Choroid plexus epithelial cell (primary cell): Measurements from ENCODE around the gene NUMA1.

ENCODE experiments used
- DNase-seq: peaks from one replicate; pipeline ENCODE4 v3.0.0-alpha.2; 2010; ENCODE audit warnings: low read depth
- H3K4me3 ChIP-seq: 2 replicates; pipeline ENCODE4 v1.5.1; 2011; ENCODE audit warnings: low read depth, mild to moderate bottlenecking, control low read depth, low read length, moderate library complexity
- TF ChIP-seq, protein P1 (sequence below): conservative IDR thresholded peaks from 2 replicates; pipeline ENCODE4 v1.5.1; 2011; ENCODE audit warnings: low read depth, mild to moderate bottlenecking, control low read depth, inconsistent platforms, low read length, moderate library complexity

Gene NUMA1

DNA sequence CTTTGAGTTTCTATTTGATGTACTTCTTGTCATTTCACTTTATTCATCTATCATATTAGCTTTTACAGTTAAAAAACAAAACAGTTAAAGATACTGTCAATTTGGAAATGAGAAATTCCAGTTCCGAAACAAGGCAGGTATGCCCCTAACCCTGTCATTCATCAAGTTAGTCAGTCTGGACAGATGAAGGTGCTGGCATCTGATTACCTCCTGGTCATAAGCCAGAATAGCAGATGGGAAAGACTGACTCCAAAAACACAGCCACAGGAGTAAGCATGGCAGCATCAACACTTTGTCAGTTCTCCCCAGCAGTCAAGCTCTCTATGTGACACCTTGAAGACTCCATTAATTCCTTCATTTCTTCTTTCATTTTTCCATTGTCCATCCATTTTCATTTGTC is 4.6 kb upstream of the NUMA1 start:
- no peak overlapping the region for H3K4me3 ChIP-seq
- TF ChIP-seq, protein P1, sequence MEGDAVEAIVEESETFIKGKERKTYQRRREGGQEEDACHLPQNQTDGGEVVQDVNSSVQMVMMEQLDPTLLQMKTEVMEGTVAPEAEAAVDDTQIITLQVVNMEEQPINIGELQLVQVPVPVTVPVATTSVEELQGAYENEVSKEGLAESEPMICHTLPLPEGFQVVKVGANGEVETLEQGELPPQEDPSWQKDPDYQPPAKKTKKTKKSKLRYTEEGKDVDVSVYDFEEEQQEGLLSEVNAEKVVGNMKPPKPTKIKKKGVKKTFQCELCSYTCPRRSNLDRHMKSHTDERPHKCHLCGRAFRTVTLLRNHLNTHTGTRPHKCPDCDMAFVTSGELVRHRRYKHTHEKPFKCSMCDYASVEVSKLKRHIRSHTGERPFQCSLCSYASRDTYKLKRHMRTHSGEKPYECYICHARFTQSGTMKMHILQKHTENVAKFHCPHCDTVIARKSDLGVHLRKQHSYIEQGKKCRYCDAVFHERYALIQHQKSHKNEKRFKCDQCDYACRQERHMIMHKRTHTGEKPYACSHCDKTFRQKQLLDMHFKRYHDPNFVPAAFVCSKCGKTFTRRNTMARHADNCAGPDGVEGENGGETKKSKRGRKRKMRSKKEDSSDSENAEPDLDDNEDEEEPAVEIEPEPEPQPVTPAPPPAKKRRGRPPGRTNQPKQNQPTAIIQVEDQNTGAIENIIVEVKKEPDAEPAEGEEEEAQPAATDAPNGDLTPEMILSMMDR: no peak
- no peak for DNase-seq

DNA sequence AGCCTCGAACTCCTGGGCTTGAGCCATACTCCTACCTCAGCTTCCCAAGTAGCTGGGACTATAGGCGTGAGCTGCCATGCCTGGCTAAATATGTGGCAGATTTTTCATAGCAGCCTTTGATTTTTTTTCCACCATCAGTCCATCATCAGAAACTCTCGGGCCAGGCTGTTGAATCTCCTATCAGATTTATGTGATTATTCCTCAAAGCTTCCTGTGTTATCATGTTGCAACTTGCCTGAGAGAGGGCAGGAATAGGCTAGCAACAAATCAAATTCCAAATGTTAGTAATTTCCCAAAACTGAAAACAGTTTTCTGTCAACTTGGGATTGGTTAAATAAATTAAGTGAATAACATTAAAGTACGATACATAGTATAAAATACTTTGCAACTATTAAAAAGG is 3.7 kb upstream of the NUMA1 start:
- no peak overlapping the region for H3K4me3 ChIP-seq
- DNase-seq: no peak
- TF ChIP-seq, protein P1: no peak

DNA sequence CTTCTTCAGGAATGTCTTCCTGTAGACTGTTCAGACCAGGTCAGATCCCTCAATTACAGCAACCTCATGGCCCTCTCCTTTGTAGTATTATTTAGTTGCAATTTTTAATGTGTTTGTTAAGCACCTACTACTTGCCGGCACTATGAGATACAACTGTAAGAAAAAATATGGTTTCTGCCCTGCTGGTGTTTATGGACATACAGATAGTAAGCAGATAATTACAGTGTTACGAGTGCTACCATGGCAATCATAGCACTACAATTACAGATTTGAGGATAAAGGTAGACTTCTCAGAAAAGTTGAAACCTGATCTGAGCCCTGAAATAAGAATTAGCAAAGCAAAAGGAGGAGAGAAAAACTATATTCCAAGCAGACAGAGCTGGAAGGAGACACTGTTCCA is 3.1 kb upstream of the NUMA1 start:
- TF ChIP-seq, protein P1: no peak

DNA sequence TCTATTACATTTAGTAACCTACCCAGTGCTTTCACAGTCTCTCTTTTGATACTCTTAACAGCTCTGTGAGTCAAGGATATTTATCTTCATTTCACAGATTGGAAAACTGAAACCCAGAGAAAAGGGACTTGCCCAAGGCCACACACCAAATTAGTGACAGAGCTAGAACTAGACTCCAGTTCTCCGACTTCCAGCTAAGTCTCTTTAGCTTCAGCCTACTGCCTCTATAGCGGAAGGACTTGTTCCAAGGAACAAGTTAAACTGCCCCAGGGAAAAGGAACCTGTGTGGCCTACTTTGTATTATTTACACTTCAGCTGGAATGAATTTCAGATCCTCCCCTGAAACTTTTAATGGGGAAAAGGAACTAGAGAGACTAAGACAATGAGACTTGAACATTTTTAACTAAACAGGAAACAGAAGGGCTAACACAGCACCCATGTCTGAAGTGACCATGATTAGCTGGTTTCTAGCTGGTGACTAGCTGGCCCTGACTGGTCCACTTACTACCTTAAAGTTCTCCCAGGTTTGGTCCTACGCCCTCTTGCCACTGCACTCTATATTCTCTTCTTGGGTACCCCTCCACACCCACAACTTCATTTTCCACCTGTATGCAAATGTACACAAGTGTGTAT is 1.6 kb upstream of the NUMA1 start:
- H3K4me3 ChIP-seq: no peak overlapping the region
- DNase-seq: no peak
- TF ChIP-seq, protein P1: no peak

More for the DNA sequence above, 3.1 kb upstream of the NUMA1 start:
- H3K4me3 ChIP-seq: no peak overlapping the region
- DNase-seq: no peak

DNA sequence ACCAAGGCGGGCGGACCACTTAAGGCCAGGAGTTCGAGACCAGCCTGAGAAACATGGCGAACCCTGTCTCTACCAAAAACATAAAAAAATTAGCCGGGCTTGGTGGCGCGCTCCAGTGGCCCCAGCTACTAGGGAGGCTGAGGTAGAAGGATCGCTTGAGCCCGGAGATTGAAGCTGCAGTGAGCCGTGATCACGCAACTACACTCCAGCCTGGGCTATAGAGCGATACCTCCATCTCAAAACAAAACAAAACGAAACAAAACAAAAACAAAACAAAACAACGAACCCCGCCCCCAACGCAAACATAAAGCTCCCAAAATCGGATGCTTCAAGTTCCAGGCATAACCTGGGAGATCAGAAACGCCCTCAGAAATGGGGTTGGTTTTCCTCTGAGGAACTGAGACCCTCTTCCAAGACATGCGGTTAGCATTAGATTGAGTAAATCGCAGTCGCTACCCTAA is 872 bp upstream of the NUMA1 start:
- TF ChIP-seq, protein P1: no peak
- DNase-seq: no peak

DNA sequence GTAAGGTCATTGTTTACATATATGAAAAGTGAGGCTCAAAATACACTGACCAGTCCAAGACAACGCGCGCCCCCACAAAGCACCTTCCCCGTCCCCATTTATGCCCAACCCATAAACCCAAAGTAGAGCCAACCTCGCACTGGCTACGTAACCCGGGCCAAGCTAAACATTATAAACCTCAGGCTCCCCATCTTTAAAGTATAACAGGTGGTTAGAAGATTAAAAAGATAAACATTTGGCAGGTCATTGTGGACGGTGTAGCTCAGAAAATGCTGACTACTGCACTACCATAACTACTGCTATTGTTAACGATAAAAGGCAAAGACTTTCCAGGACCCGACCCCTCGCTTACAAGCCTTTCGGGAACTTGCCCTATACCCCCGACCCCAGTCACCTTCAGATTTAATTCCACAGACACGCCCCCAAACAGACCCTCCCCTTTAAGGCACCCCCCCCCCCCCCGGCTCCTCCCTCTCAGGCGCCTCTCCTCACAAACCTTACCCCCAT is 470 bp downstream of the NUMA1 start:
- H3K4me3 ChIP-seq: peak overlapping the region; percentile 74
- TF ChIP-seq, protein P1: no peak

More for the DNA sequence above, 872 bp upstream of the NUMA1 start:
- H3K4me3 ChIP-seq: peak overlapping the region; percentile 69

DNA sequence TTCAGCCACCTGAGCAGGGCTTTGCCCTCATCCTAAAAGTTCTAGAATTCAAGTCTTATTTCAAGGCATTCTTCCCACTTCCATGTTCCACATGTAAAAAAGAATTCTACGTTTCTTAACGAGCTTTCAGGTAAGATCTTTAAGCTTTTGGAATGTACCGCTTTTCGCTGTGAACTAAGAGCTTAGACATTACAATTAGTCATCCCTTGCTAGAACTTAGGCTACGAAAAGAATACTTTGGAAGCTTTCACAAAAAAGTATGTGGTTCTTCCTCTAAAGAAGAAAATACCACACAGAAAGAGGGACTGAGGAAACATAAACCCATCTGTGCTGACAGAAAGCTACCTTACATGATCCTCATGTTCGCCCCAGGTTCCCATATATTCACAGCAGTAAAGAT is 1.9 kb downstream of the NUMA1 start:
- TF ChIP-seq, protein P1: no peak
- no peak overlapping the region for H3K4me3 ChIP-seq

More for the DNA sequence above, 470 bp downstream of the NUMA1 start:
- no peak for DNase-seq

More for the DNA sequence above, 1.9 kb downstream of the NUMA1 start:
- DNase-seq: peak; percentile 28
